Measurements from ENCODE around the gene RGS3. TPM values are rescaled to one million over a fixed set of nuclear protein-coding genes. Genes with fewer than 3 reads are reported as not detected.

Gene RGS3
- total RNA-seq, 1 donor from 2014 or later = 187 TPM

DNA sequence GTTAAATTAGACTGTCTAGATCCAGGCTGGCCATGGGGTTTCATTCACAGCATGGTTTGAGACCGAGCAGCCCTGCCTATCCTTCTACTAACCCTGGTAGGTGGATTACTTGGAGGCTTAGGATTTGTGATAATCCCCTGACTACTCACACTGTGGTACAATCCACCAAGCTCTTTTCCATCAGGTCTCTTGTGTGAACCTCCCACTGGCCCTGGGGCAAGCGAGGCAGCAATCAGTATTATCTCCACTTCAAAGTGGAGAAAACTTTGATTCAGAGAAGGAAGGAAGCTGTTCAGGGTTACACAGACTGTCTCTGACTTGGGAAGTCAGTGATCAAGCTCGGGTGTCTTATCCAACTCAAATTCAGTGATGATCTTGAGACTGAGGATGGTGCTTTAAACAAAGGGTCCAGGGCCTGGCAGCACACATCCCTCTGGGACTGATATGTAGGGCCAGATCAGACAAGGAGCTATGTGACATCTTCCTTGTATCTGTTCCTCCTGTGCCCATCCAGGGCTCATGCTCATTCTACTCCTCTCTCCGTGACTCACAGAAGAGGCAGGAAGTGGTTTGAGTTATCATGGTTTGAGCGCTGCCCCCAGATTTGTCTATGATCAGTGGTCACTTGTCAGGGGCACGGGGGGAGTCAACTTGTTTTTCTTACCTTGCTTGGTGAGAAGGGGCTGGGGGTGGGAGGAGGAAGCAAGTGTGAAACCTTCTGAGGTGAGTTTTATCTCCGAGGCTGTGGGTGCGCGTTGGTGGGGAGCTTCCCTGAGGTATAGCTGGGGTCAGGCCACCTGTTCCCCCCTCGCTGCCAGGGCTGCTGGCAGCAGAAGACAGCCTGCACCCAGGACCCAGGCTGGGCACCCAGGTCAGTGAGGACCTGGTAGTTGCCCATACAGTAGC, 48.6 kb downstream of the RGS3 start:
- Histone ChIP-seq H3K27ac (replicated peaks) (peak overlapping the region; percentile 87), H3K36me3 (peaks cover 62% of the 10 kb centered on the region), H3K9me3 (replicated peaks) (no peaks in the 10 kb centered on the region), H3K4me3 (no peak overlapping the region), H3K4me1 (peaks cover 54% of the 10 kb centered on the region), H3K27me3 (ENCODE audit: low read depth) (no peaks in the 10 kb centered on the region)
- DNase-seq = no peak
- intact Hi-C loops (cut with micrococcal nuclease) = no loop called here
- TF ChIP-seq, protein P1, sequence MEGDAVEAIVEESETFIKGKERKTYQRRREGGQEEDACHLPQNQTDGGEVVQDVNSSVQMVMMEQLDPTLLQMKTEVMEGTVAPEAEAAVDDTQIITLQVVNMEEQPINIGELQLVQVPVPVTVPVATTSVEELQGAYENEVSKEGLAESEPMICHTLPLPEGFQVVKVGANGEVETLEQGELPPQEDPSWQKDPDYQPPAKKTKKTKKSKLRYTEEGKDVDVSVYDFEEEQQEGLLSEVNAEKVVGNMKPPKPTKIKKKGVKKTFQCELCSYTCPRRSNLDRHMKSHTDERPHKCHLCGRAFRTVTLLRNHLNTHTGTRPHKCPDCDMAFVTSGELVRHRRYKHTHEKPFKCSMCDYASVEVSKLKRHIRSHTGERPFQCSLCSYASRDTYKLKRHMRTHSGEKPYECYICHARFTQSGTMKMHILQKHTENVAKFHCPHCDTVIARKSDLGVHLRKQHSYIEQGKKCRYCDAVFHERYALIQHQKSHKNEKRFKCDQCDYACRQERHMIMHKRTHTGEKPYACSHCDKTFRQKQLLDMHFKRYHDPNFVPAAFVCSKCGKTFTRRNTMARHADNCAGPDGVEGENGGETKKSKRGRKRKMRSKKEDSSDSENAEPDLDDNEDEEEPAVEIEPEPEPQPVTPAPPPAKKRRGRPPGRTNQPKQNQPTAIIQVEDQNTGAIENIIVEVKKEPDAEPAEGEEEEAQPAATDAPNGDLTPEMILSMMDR (IDR thresholded peaks at IDR 0.05; ENCODE audit: borderline replicate concordance) = no peak

DNA sequence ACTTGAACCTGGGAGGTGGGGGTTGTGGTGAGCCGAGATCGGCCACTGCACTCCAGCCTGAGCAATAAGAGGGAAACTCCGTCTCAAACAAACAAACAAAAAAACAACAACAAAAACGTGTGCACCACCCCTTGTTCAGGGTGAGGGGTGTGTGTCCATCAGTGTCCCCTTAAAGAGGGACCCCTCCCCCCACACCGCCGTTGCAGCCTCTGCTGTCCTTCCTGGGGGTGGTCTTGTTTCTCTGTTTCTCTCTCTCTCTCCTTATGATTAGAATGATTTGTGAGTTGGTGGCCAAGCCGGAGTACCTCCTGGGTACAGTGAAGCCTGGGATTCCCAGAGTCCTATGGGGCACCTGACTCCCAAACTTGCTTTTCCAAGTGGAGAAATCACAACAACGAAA, 49.6 kb downstream of the RGS3 start:
- TF ChIP-seq, protein P1 (IDR thresholded peaks at IDR 0.05; ENCODE audit: borderline replicate concordance) = no peak
- peak overlapping the region; percentile 87 for H3K27ac ChIP-seq (replicated peaks)
- no peaks in the 10 kb centered on the region for H3K9me3 ChIP-seq (replicated peaks)
- peaks cover 62% of the 10 kb centered on the region for H3K36me3 ChIP-seq
- intact Hi-C loops (cut with micrococcal nuclease) = no loop called here
- H3K4me3 ChIP-seq = no peak overlapping the region
- no peak for DNase-seq
- peaks cover 44% of the 10 kb centered on the region for H3K4me1 ChIP-seq
- H3K27me3 ChIP-seq (ENCODE audit: low read depth) = no peaks in the 10 kb centered on the region

DNA sequence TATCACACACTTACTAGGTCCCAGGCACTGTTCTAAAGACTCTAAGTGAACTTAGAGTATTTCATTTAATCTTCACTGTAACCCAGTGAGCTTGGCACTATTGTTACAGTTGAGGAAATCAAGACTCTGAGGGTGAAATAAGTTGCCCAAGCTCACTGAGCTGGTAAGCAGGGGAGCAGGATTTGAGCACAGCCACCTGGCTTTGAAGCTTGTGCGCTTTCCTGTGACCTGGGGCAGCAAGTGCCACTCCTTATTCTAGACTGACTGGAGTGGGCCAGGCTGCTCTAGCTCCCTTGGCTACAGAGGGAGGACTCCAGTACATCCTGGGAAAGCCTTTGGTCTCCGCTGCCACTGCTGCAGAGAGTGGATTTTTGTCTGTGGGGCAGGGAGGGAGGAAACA, 50.0 kb downstream of the RGS3 start:
- no peaks in the 10 kb centered on the region for H3K9me3 ChIP-seq (replicated peaks)
- H3K36me3 ChIP-seq = peaks cover 62% of the 10 kb centered on the region
- intact Hi-C loops (cut with micrococcal nuclease) = no loop called here
- no peak overlapping the region for H3K4me3 ChIP-seq
- DNase-seq = no peak
- no peaks in the 10 kb centered on the region for H3K27me3 ChIP-seq (ENCODE audit: low read depth)
- TF ChIP-seq, protein P1 (IDR thresholded peaks at IDR 0.05; ENCODE audit: borderline replicate concordance) = no peak
- H3K27ac ChIP-seq (replicated peaks) = peak overlapping the region; percentile 87
- peaks cover 39% of the 10 kb centered on the region for H3K4me1 ChIP-seq

DNA sequence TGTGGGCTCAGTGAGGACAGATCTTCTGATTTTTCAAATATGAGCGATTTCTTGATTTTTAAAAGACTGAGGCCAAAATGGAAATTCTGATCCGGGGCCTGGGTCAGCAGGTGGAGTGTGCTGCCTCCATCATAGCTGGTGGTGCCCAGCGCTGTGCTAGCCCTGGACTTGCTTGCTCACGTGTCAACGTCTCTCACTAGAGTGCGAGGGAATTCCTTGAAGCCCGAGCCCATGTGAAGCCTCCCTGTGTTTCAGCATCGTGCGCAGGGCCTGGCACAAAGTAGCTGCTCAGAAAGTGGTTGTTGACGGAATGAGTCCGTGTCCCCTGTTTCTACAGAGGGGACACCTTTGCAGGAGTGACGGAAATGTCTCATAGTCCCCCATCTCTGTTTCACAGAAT, 50.5 kb downstream of the RGS3 start:
- no peak for DNase-seq
- H3K9me3 ChIP-seq (replicated peaks) = no peaks in the 10 kb centered on the region
- no peak overlapping the region for H3K4me3 ChIP-seq
- H3K27ac ChIP-seq (replicated peaks) = no peak overlapping the region
- H3K4me1 ChIP-seq = peaks cover 39% of the 10 kb centered on the region
- TF ChIP-seq, protein P1 (IDR thresholded peaks at IDR 0.05; ENCODE audit: borderline replicate concordance) = no peak
- peaks cover 63% of the 10 kb centered on the region for H3K36me3 ChIP-seq
- intact Hi-C loops (cut with micrococcal nuclease) = no loop called here
- no peaks in the 10 kb centered on the region for H3K27me3 ChIP-seq (ENCODE audit: low read depth)

- no peaks in the 10 kb centered on the region for H3K9me3 ChIP-seq (replicated peaks)
- DNase-seq = no peak
- H3K27me3 ChIP-seq (ENCODE audit: low read depth) = no peaks in the 10 kb centered on the region
- TF ChIP-seq, protein P1 (IDR thresholded peaks at IDR 0.05; ENCODE audit: borderline replicate concordance) = no peak
- H3K4me1 ChIP-seq = peaks cover 39% of the 10 kb centered on the region
- intact Hi-C loops (cut with micrococcal nuclease) = no loop called here
- no peak overlapping the region for H3K27ac ChIP-seq (replicated peaks)
- peaks cover 63% of the 10 kb centered on the region for H3K36me3 ChIP-seq
- no peak overlapping the region for H3K4me3 ChIP-seq
Observed at GRCh38 chr9:113514748-113515147, 51.2 kb downstream of the RGS3 start.

All from left ventricle myocardium inferior (tissue), 1 donor.